Neural cell (in vitro differentiated cells): ENCODE data around the gene SLC24A3. TPM values are rescaled to one million over a fixed set of nuclear protein-coding genes. Genes with fewer than 3 reads are reported as not detected.

Experiments used
- H2AFZ ChIP-seq: fragments of 200-600, 300-800 bp; sonication (generic), shearing (Covaris generic); 2 replicates; pipeline ENCODE4 v1.6.0; 2014; ENCODE audit warnings: low read depth, mild to moderate bottlenecking, antibody characterized with exemption, low read length, moderate library complexity
- H3F3A ChIP-seq: fragments of 200-600 bp; shearing (Covaris generic); 2 replicates; pipeline ENCODE4 v1.6.1; 2016; ENCODE audit warnings: mild to moderate bottlenecking, moderate library complexity, mixed read lengths, antibody characterized with exemption, low read length; ENCODE audit not compliant: insufficient read depth, poor library complexity, severe bottlenecking
- H3K27ac ChIP-seq: fragments of 200-600, 300-800 bp; sonication (generic), shearing (Covaris generic); 2 replicates; pipeline ENCODE4 v1.5.1; 2014; ENCODE audit warnings: mild to moderate bottlenecking, low read length, moderate library complexity
- H3K27me3 ChIP-seq: fragments of 300-800, 200-600 bp; sonication (generic), shearing (Covaris generic); 2 replicates; pipeline ENCODE4 v1.6.0; 2014; ENCODE audit warnings: mild to moderate bottlenecking, low read depth, low read length, moderate library complexity; ENCODE audit not compliant: insufficient read depth
- H3K36me3 ChIP-seq: fragments of 300-800, 200-600 bp; sonication (generic), shearing (Covaris generic); 2 replicates; pipeline ENCODE4 v1.5.1; 2014; ENCODE audit warnings: mild to moderate bottlenecking, antibody characterized with exemption, low read length, moderate library complexity; ENCODE audit not compliant: insufficient read depth
- H3K4me2 ChIP-seq: fragments of 300-800, 200-600 bp; sonication (generic), shearing (Covaris generic); 2 replicates; pipeline ENCODE4 v1.6.0; 2014; ENCODE audit warnings: mild to moderate bottlenecking, low read length
- H3K4me3 ChIP-seq: fragments of 300-800, 200-600 bp; sonication (generic), shearing (Covaris generic); 2 replicates; pipeline ENCODE4 v1.5.1; 2014; ENCODE audit warnings: mild to moderate bottlenecking, low read length, moderate library complexity
- H3K79me2 ChIP-seq: fragments of 200-600 bp; shearing (Covaris generic); replicated peaks from 2 replicates; pipeline ENCODE4 v1.6.0; 2014; ENCODE audit warnings: mild to moderate bottlenecking, low read length, moderate library complexity; ENCODE audit not compliant: insufficient read depth
- H3K9ac ChIP-seq: fragments of 300-800, 200-600 bp; sonication (generic), shearing (Covaris generic); 2 replicates; pipeline ENCODE4 v1.6.1; 2016; ENCODE audit warnings: mild to moderate bottlenecking, low read length, mixed read lengths
- H3K9me2 ChIP-seq: fragments of 200-600 bp; shearing (Covaris generic); 2 replicates; pipeline ENCODE4 v1.6.1; 2016; ENCODE audit warnings: mild to moderate bottlenecking, low read length, mixed read lengths; ENCODE audit not compliant: insufficient read depth
- H3K9me3 ChIP-seq: fragments of 200-600, 300-800 bp; sonication (generic), shearing (Covaris generic); 2 replicates; pipeline ENCODE4 v1.6.1; 2016; ENCODE audit warnings: mild to moderate bottlenecking, mixed run types, low read length, moderate library complexity, mixed read lengths
- H4K20me1 ChIP-seq: fragments of 200-600 bp; shearing (Covaris generic); 2 replicates; pipeline ENCODE4 v1.6.1; 2016; ENCODE audit warnings: mild to moderate bottlenecking, mixed run types; ENCODE audit not compliant: insufficient read depth
- EP300 ChIP-seq: fragments of 450-650 bp; conservative IDR thresholded peaks from 2 replicates; pipeline ENCODE4 v1.6.1; 2014; ENCODE audit warnings: antibody characterized with exemption, mild to moderate bottlenecking, moderate library complexity; ENCODE audit not compliant: poor library complexity, severe bottlenecking
- EZH2 ChIP-seq: fragments of 200-600, 300-800 bp; shearing (Covaris generic), sonication (generic); IDR thresholded peaks from 2 replicates; pipeline ENCODE4 v1.6.1; 2014; ENCODE audit warnings: antibody characterized with exemption, low read length, borderline replicate concordance, mild to moderate bottlenecking; ENCODE audit not compliant: insufficient read depth, poor library complexity, severe bottlenecking
- MXI1 ChIP-seq: fragments of 450-650 bp; conservative IDR thresholded peaks from 2 replicates; pipeline ENCODE4 v1.6.1; 2014; ENCODE audit warnings: antibody characterized with exemption, mild to moderate bottlenecking; ENCODE audit not compliant: poor library complexity, severe bottlenecking
- POLR2AphosphoS5 ChIP-seq: IDR thresholded peaks from 2 replicates; pipeline ENCODE4 v1.6.1; 2012
- RAD21 ChIP-seq: fragments of 450-650 bp; conservative IDR thresholded peaks from 2 replicates; pipeline ENCODE4 v1.6.1; 2014; ENCODE audit warnings: antibody characterized with exemption, mild to moderate bottlenecking, moderate library complexity
- SMC3 ChIP-seq: fragments of 450-650 bp; conservative IDR thresholded peaks from 2 replicates; pipeline ENCODE4 v1.6.1; 2014; ENCODE audit warnings: antibody characterized with exemption, mild to moderate bottlenecking, moderate library complexity; ENCODE audit not compliant: poor library complexity
- polyA plus RNA-seq: library from polyadenylated mRNA; depleted of rRNA; stranded (reverse); fragments of >200 nt; gene quantifications from 2 replicates; pipeline ENCODE4 v1.2.3, GENCODE V29; 2014
- TF ChIP-seq, protein P1 (sequence below): IDR thresholded peaks from 2 replicates; pipeline ENCODE4 v1.6.1; 2012; ENCODE audit warnings: borderline replicate concordance

Gene SLC24A3
- polyA plus RNA-seq, 1 donor from 2014 or later, result 6.5 TPM

DNA sequence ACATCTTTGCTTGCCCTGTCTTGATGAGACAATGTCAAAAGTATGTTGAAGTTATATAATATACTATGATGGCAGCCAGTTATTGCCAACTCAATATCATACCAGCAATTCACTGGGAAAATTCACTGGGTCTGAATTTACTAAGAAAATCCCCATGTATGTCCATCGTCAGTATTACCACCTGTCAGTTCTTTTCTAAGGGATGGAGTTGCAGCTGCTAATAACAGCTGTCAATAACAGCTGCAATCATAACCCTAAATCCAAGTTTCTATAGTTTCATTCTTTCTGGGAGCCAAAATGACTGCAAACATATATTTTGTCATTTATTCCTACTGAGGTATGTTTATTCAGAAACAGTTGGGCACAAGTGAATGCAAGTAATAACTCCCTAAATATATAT is 413.0 kb downstream of the SLC24A3 start:
- no peaks in the 10 kb centered on the region for H4K20me1 ChIP-seq
- no peaks in the 10 kb centered on the region for H3K79me2 ChIP-seq
- no peaks in the 10 kb centered on the region for H3K9me3 ChIP-seq
- no peaks in the 10 kb centered on the region for H3K9me2 ChIP-seq
- H3F3A ChIP-seq, result no peaks in the 10 kb centered on the region
- no peak overlapping the region for H2AFZ ChIP-seq
- no peaks in the 10 kb centered on the region for H3K27me3 ChIP-seq
- H3K27ac ChIP-seq, result no peak overlapping the region
- TF ChIP-seq EP300, result no peak
- TF ChIP-seq EZH2, result no peak
- no peak for TF ChIP-seq SMC3
- no peak for TF ChIP-seq RAD21
- no peak overlapping the region for H3K4me3 ChIP-seq
- no peaks in the 10 kb centered on the region for H3K36me3 ChIP-seq
- H3K4me2 ChIP-seq, result no peak overlapping the region
- H3K9ac ChIP-seq, result no peak overlapping the region

DNA sequence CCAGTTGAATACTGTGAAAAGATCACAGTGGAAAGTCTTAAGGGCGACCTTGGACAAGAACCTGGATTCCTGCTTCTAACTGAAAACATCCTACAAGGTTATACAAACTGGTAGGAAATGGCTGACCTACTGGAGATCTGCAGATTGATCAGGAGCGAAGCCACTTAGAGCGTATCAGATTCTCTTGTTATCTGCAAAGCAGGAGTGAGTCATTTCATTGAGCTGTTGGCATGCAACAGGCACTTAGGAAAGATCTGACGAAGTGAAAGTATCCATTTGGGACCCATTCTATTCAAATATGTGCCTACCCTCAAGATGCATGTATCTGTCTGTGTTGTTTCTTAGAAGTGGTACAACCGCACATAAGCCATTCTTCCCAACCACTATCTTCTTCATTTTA is 414.5 kb downstream of the SLC24A3 start:
- Histone ChIP-seq H3K4me2 (no peak overlapping the region), H3K9me2 (no peaks in the 10 kb centered on the region), H4K20me1 (no peaks in the 10 kb centered on the region), H3K9me3 (no peaks in the 10 kb centered on the region), H3K27me3 (no peaks in the 10 kb centered on the region), H3K36me3 (no peaks in the 10 kb centered on the region), H2AFZ (no peak overlapping the region), H3K9ac (no peak overlapping the region), H3K27ac (no peak overlapping the region), H3K4me3 (no peak overlapping the region), H3F3A (no peaks in the 10 kb centered on the region), H3K79me2 (no peaks in the 10 kb centered on the region)
- TF ChIP-seq SMC3 (no peak), EP300 (no peak), MXI1 (no peak), RAD21 (no peak), POLR2AphosphoS5 (no peak)

DNA sequence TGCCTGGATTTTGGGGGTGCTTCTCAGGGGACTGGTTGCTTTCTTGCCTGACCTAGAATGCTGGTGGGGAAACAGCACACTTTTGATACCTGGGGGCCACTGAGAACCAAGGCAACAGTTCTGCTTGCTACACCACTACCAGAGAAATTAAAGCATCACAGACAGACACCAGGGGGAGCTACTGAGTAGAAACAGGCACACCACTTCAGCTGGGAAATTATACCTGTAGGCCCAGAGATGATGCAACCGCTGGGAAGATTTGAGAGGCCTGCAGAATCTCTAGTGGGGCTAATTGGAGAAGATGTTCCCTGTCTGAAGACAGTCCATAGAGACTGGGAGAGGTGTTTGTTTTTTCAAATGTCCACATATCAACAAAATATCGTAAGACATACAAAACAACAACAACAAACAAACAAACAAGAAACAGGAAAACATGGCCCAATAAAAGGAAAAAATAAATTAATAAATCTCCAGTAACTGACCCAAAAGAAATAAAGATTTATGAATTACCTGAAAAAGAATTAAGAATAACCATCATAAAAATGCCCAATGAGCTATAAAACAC is 416.2 kb downstream of the SLC24A3 start:
- H3K9me2 ChIP-seq, result no peaks in the 10 kb centered on the region
- no peaks in the 10 kb centered on the region for H4K20me1 ChIP-seq
- H3K36me3 ChIP-seq, result no peaks in the 10 kb centered on the region
- H3K27ac ChIP-seq, result no peak overlapping the region
- TF ChIP-seq SMC3 (peak; percentile 20), EZH2 (no peak)
- H3K9me3 ChIP-seq, result no peaks in the 10 kb centered on the region
- H3K27me3 ChIP-seq, result no peaks in the 10 kb centered on the region
- H3K4me2 ChIP-seq, result no peak overlapping the region
- no peaks in the 10 kb centered on the region for H3K79me2 ChIP-seq
- H2AFZ ChIP-seq, result no peak overlapping the region
- no peak overlapping the region for H3K4me3 ChIP-seq
- H3F3A ChIP-seq, result no peaks in the 10 kb centered on the region
- H3K9ac ChIP-seq, result no peak overlapping the region

GRCh38 chr20:19631410-19631809 is 419.0 kb downstream of the SLC24A3 start:
- no peak overlapping the region for H3K4me3 ChIP-seq
- H3K4me2 ChIP-seq, result no peak overlapping the region
- H3K27ac ChIP-seq, result no peak overlapping the region
- no peaks in the 10 kb centered on the region for H3K79me2 ChIP-seq
- no peaks in the 10 kb centered on the region for H3K27me3 ChIP-seq
- H4K20me1 ChIP-seq, result no peaks in the 10 kb centered on the region
- no peaks in the 10 kb centered on the region for H3K9me3 ChIP-seq
- H3K9me2 ChIP-seq, result no peaks in the 10 kb centered on the region
- H3K9ac ChIP-seq, result no peak overlapping the region
- no peak for TF ChIP-seq EZH2
- TF ChIP-seq MXI1, result no peak
- TF ChIP-seq, protein P1, sequence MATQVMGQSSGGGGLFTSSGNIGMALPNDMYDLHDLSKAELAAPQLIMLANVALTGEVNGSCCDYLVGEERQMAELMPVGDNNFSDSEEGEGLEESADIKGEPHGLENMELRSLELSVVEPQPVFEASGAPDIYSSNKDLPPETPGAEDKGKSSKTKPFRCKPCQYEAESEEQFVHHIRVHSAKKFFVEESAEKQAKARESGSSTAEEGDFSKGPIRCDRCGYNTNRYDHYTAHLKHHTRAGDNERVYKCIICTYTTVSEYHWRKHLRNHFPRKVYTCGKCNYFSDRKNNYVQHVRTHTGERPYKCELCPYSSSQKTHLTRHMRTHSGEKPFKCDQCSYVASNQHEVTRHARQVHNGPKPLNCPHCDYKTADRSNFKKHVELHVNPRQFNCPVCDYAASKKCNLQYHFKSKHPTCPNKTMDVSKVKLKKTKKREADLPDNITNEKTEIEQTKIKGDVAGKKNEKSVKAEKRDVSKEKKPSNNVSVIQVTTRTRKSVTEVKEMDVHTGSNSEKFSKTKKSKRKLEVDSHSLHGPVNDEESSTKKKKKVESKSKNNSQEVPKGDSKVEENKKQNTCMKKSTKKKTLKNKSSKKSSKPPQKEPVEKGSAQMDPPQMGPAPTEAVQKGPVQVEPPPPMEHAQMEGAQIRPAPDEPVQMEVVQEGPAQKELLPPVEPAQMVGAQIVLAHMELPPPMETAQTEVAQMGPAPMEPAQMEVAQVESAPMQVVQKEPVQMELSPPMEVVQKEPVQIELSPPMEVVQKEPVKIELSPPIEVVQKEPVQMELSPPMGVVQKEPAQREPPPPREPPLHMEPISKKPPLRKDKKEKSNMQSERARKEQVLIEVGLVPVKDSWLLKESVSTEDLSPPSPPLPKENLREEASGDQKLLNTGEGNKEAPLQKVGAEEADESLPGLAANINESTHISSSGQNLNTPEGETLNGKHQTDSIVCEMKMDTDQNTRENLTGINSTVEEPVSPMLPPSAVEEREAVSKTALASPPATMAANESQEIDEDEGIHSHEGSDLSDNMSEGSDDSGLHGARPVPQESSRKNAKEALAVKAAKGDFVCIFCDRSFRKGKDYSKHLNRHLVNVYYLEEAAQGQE, result no peak
- TF ChIP-seq POLR2AphosphoS5, result no peak
- H3F3A ChIP-seq, result no peaks in the 10 kb centered on the region
- H3K36me3 ChIP-seq, result no peaks in the 10 kb centered on the region
- no peak overlapping the region for H2AFZ ChIP-seq
